Sigmoid colon (tissue), 7 donors: ENCODE data around the gene SENP8. TPM values are rescaled to one million over a fixed set of nuclear protein-coding genes. Genes with fewer than 3 reads are reported as not detected.

Experiments used
- DNase-seq: peaks from one replicate; pipeline ENCODE4 v3.0.0-alpha.2; 2019
- H3K27ac ChIP-seq, 4 donors: fragments of 200-600 bp; sonication (generic); one replicate each; pipeline ENCODE4 v1.5.1; 2016 to 2019; ENCODE audit warnings: mild to moderate bottlenecking in 1 of 4
- H3K27me3 ChIP-seq, 3 donors: fragments of 200-600 bp; sonication (generic); one replicate each; pipeline ENCODE4 v1.5.1; 2019; ENCODE audit warnings: mild to moderate bottlenecking in 1 of 3
- H3K36me3 ChIP-seq, 4 donors: fragments of 200-600 bp; sonication (generic); one replicate each; pipeline ENCODE4 v1.5.1; 2016 to 2019
- H3K4me1 ChIP-seq, 4 donors: fragments of 200-600 bp; sonication (generic); one replicate each; pipeline ENCODE4 v1.5.1; 2017 to 2019
- H3K4me3 ChIP-seq, 4 donors: fragments of 200-600 bp; sonication (generic); one replicate each; pipeline ENCODE4 v1.5.1; 2017 to 2019; ENCODE audit warnings: mild to moderate bottlenecking in 2 of 4, moderate library complexity in 1 of 4
- H3K9me3 ChIP-seq, 4 donors: fragments of 200-600 bp in 3 of 4; sonication (generic) in 3 of 4; one replicate each; pipeline versions ENCODE4 v1.5.1 to v1.6.1; 2013 to 2019
- EP300 ChIP-seq, 4 donors: sonication (generic); formaldehyde crosslinking; IDR thresholded peaks; one replicate each; pipeline ENCODE4 v1.6.1; 2017; ENCODE audit warnings: antibody characterized with exemption in 4 of 4
- POLR2A ChIP-seq, 2 donors: fragments of 450-650 bp; IDR thresholded peaks; one replicate each; pipeline ENCODE4 v1.6.1; 2016; ENCODE audit warnings: antibody characterized with exemption in 2 of 2, mild to moderate bottlenecking in 2 of 2, moderate library complexity in 2 of 2
- POLR2AphosphoS5 ChIP-seq, 4 donors: sonication (generic); formaldehyde crosslinking; IDR thresholded peaks; one replicate each; pipeline ENCODE4 v1.6.1; 2017; ENCODE audit warnings: antibody characterized with exemption in 4 of 4
- WGBS, 2 donors: extraction: QIAGEN DNeasy Blood & Tissue Kit; methylation state at CpG; one replicate each; pipeline ENCODE4 v1.1.7; 2013; 5-methylcytosine and 5-hydroxymethylcytosine counted together
- intact Hi-C: fragments of 100-400 bp; cut with DNase I; formaldehyde crosslinking; loops from one replicate; pipeline ENCODE4 v1.15.1; 2023
- polyA plus RNA-seq, 3 donors: library from polyadenylated mRNA; stranded (reverse); fragments of 200-250 nt; gene quantifications; one replicate each; pipeline ENCODE4 v1.2.3, GENCODE V29; 2013
- total RNA-seq, 4 donors: library from RNA; depleted of rRNA; stranded (reverse); fragments of >200 nt; gene quantifications; one replicate each; pipeline ENCODE4 v1.1.0, GENCODE V29; 2016
- TF ChIP-seq, protein P1 (sequence below), 4 experiments: fragments of 450-650 bp in 3 of 4; fragments of 200-600 bp in 1 of 4; IDR thresholded peaks; one replicate each; pipeline ENCODE4 v1.5.1; 2016 to 2019; ENCODE audit warnings: antibody characterized with exemption in 4 of 4, mild to moderate bottlenecking in 3 of 4, moderate library complexity in 2 of 4
- donor health status: healthy with polysubstance abuse.
- donor health status: Bipolar disorder and iron deficiency.
- donor health status: healthy.

Gene SENP8
- total and polyA plus RNA-seq, 7 donors, result 1.2 to 4.3 (median 1.9) TPM

DNA sequence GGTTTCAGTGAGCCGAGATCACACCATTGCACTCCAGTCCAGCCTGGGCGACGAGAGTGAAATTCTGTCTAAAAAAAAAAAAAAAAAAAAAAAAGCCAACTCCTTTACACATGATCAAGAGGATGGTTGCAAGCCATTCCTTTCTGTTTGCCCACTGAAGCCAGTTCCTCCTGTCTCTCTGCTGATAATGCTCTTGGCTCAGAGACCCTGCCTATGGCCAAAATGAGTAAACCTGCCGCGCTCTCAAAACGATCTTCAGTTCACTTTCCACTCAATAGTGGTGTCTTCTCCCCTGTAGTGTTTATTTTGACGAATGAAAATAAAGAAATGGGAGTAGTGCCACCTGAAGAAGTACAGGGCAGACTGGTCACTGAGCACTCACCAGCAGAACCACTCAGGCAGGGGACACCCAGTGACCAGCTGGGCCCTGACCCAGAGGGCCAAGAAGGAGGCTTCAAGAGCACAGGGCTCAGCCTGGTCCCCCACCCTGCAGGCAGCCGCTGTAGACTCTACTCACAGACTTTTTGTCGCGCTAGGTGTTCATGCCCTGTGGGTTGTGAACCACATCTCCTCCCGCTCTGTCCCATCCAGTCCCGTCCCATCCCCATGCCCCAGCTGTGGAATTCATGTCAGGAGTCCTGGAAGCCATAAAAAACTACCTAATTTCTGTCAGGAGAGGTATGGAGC is 55.8 kb downstream of the SENP8 start:
- no peaks in the 10 kb centered on the region for H3K9me3 ChIP-seq
- H3K36me3 ChIP-seq, result no peaks in the 10 kb centered on the region
- no peaks in the 10 kb centered on the region for H3K27me3 ChIP-seq
- TF ChIP-seq POLR2A (IDR thresholded peaks at IDR 0.05) (no peak), EP300 (IDR thresholded peaks at IDR 0.05) (no peak), POLR2AphosphoS5 (IDR thresholded peaks at IDR 0.05) (no peak)
- TF ChIP-seq, protein P1, sequence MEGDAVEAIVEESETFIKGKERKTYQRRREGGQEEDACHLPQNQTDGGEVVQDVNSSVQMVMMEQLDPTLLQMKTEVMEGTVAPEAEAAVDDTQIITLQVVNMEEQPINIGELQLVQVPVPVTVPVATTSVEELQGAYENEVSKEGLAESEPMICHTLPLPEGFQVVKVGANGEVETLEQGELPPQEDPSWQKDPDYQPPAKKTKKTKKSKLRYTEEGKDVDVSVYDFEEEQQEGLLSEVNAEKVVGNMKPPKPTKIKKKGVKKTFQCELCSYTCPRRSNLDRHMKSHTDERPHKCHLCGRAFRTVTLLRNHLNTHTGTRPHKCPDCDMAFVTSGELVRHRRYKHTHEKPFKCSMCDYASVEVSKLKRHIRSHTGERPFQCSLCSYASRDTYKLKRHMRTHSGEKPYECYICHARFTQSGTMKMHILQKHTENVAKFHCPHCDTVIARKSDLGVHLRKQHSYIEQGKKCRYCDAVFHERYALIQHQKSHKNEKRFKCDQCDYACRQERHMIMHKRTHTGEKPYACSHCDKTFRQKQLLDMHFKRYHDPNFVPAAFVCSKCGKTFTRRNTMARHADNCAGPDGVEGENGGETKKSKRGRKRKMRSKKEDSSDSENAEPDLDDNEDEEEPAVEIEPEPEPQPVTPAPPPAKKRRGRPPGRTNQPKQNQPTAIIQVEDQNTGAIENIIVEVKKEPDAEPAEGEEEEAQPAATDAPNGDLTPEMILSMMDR (IDR thresholded peaks at IDR 0.05), result no peak
- H3K4me3 ChIP-seq, result no peak overlapping the region
- H3K4me1 ChIP-seq, result no peaks in the 10 kb centered on the region
- intact Hi-C loops, result no loop called here
- 85 to 87% methylated on average over 12 of the region's 12 CpGs for WGBS, 2 donors
- DNase-seq, result no peak
- H3K27ac ChIP-seq, result no peak overlapping the region

DNA sequence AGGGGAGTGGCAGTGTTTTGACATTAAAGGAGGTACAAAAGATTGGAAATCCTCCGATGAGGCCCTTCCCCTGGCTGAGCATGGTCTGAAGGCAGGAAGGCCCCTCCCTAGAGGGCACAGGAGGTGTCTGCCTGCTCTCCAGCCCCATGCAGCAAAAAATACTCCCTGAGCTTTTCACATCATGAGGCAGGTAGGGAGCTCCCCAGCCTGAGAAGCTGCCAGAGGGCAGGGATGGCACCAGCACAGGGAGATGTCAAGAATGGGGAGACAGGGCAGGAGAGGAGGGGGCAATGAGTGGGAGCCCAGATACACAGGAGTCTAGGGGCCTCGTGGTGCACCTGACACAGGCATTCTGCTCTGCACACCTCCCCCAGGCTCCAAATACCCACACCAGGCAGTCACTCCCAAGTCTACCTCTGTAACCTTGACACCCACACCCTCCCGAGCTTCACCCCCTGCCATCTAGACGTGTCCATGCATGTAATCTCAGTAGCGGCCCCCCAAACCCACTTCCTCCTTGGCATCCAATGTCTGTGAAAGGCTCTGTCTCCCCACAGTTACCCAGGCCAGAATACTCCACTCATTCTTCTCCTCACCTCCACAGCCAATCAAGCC is 56.5 kb downstream of the SENP8 start:
- H3K36me3 ChIP-seq, result no peaks in the 10 kb centered on the region
- H3K4me1 ChIP-seq, result no peaks in the 10 kb centered on the region
- no peak for DNase-seq
- WGBS, 2 donors, result 55 to 56% methylated on average over 5 of the region's 5 CpGs
- no peaks in the 10 kb centered on the region for H3K27me3 ChIP-seq
- no peak overlapping the region for H3K27ac ChIP-seq
- TF ChIP-seq POLR2AphosphoS5 (IDR thresholded peaks at IDR 0.05) (no peak), EP300 (IDR thresholded peaks at IDR 0.05) (no peak), POLR2A (IDR thresholded peaks at IDR 0.05) (no peak)
- TF ChIP-seq, protein P1 (IDR thresholded peaks at IDR 0.05), result no peak
- H3K4me3 ChIP-seq, result no peak overlapping the region
- H3K9me3 ChIP-seq, result no peaks in the 10 kb centered on the region
- intact Hi-C loops, result no loop called here

DNA sequence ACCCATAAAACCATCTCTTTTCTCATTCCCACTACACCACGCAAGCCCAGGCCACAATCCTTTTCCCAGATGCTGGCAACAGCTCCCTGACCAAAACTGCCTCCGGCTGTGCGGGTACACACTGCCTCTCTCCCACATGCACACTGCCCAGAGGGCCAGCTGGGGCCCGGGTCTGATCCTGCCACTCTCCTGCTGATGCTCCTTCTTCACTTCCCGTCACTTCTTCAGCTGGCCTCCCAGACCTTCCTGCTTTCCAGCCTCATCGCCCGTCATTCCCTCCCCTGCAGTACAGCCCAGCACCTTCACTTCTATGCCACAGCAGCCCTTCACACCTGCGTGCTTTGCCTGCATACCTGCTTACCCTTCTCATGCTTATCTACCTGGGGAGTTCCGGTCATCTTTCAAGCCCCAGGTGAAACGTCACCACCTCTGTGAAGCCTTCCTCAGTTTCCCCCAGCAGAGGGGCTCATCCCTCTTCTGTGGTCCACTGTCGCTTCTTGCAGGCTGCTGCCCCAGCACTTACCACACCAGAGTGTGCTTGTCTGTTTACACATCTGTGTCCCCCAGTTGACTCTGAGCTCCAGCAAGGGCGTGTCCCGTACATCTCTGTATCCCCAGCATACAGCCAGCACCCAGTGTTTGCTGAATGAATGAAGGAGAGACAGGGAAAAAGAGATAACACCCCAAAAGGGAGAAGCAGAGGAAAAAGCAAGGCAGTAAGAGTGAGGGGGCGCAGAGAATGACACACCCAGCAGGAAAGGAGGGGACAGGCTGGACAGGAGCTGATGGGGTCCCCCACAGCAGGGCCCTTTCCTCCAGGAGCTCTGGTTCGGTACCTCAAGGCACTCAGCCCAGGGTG is 57.2 kb downstream of the SENP8 start:
- DNase-seq, result no peak
- intact Hi-C loops, result no loop called here

DNA sequence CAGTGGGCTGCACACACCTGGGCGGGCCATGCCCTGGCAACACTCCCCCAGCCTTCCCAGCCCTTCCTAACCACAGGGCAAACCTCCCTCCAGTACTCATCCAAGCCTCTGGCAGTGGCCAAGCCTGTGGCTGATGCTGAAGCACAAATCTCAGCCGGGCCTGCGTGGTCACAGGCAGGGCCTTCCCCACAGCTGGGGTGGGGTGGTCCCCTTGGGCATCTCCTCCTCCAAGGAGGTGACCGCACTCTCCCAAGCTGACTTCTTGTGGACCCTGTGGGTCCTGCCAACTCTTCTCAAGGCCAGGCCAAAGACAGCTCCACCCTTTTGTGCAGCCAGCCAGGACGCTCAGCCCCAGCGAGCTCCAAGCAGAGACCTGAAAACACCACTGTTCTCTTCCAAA is 58.0 kb downstream of the SENP8 start:
- no peak for TF ChIP-seq POLR2A (IDR thresholded peaks at IDR 0.05)
- TF ChIP-seq EP300 (IDR thresholded peaks at IDR 0.05), result no peak
- TF ChIP-seq POLR2AphosphoS5 (IDR thresholded peaks at IDR 0.05), result no peak
- TF ChIP-seq, protein P1 (IDR thresholded peaks at IDR 0.05), result no peak
- H3K36me3 ChIP-seq, result no peaks in the 10 kb centered on the region
- intact Hi-C loops, result no loop called here
- H3K27me3 ChIP-seq, result peaks cover 0 to 11% (median 8%) of the 10 kb centered on the region in 3 donors
- H3K4me3 ChIP-seq, result no peak overlapping the region
- 89 to 91% methylated on average over 6 of the region's 6 CpGs for WGBS, 2 donors
- H3K9me3 ChIP-seq, result no peaks in the 10 kb centered on the region
- no peak overlapping the region for H3K27ac ChIP-seq
- no peaks in the 10 kb centered on the region for H3K4me1 ChIP-seq
- DNase-seq, result no peak

More for the DNA sequence above, 57.2 kb downstream of the SENP8 start:
- H3K4me1 ChIP-seq, result no peaks in the 10 kb centered on the region
- TF ChIP-seq POLR2AphosphoS5 (IDR thresholded peaks at IDR 0.05), result no peak
- no peak for TF ChIP-seq EP300 (IDR thresholded peaks at IDR 0.05)
- TF ChIP-seq, protein P1 (IDR thresholded peaks at IDR 0.05), result no peak
- no peak for TF ChIP-seq POLR2A (IDR thresholded peaks at IDR 0.05)
- H3K9me3 ChIP-seq, result no peaks in the 10 kb centered on the region
- H3K4me3 ChIP-seq, result no peak overlapping the region
- WGBS, 2 donors, result 87 to 89% methylated on average over 15 of the region's 15 CpGs
- H3K27ac ChIP-seq, result no peak overlapping the region
- H3K27me3 ChIP-seq, result peaks cover 0 to 6% (median 4%) of the 10 kb centered on the region in 3 donors
- no peaks in the 10 kb centered on the region for H3K36me3 ChIP-seq
